HG02571 (cell line): Measurements from ENCODE around the gene PTGDS.
A peak's percentile ranks its signal among the peaks of the same experiment; 100 is the strongest.

Experiments
- ATAC-seq: cut with Tn5 transposase; IDR thresholded peaks from one replicate; pipeline ENCODE4 v1.9.1; 2021; ENCODE audit warnings: mild to moderate bottlenecking, moderate library complexity; ENCODE audit not compliant: unreplicated experiment

The PTGDS gene

GRCh38 chr9:136977223-136977622, at the start of gene PTGDS:
PTGDS (plus strand) TSS chr9:136977504; CDS start chr9:136977579, 75 bp downstream.
- ATAC-seq = no peak

- no peak for ATAC-seq
These were observed 48.7 kb upstream of the PTGDS start for GRCh38 chr9:136928591-136928990.

DNA sequence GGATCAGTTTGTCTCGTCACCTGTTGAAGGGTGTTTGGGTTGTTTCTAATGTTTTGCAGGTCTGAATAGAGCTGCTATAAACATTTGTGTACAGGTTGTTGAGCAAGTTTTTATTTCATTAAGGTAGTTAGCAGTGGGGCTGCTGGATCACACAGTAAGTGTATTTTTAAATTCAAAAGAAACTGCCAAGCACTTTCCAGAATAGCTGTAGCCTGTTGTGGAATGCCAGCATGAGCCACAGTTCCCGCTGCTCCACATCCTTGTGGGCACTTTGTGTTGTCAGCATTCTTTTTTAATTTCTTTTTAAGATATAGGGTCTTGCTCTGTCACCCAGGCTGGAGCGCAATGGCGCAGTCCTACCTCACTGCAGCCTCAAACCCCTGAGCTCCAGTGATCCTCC, 47.3 kb upstream of the PTGDS start:
- ATAC-seq = no peak

DNA sequence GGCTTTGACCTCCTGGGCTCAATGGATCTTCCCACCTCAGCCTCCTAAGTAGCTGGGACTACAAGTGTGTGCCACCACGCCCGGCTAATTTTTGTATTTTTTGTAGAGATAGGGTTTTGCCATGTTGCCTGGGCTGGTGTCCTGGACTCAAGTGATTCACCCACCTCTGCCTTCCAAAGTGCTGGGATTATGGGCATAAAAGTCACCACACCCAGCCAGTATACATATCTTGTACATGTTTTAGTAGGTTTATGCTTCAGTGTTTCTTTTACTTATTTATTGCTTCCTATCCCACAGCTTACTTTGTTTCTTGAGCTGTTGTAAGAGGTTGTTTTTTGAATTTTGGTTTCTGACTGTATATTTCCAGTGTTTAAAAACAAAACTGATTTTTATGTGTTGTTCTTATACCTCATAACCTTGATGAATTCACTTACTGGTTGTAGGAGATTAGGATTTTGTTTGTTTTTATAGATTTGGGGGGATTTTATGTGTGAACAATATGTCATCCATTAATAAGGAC, 45.6 kb upstream of the PTGDS start:
- ATAC-seq = no peak

- no peak for ATAC-seq
These were observed 43.0 kb upstream of the PTGDS start for GRCh38 chr9:136934277-136934676.

GRCh38 chr9:136935651-136936050, 41.7 kb upstream of the PTGDS start:
- ATAC-seq = no peak

DNA sequence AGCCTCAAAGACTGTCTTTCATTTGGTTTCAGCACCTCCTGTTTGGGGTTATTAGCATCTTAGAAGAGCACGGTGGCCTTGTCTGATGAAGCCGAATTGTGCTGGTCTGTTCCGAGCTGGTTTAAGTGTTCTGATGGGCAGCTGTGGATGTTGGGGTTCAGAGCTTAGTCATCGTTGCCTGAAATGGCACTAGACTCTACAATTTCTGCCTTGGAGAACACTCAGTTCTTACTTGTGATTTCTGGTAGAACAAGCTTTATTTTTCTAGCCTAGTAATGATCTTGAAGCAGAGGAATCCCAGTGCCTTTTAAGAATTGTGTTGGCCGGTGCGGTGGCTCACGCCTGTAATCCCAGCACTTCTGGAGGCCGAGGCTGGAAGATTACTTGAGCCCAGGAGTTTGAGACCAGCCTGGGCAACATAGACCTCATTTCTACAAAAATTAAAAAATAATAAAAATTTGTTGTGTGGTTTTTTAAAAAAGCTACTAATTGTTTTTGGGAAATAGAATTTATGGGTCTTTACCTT, 40.6 kb upstream of the PTGDS start:
- ATAC-seq = no peak

GRCh38 chr9:136937186-136938001, 39.9 kb upstream of the PTGDS start:
- no peak for ATAC-seq

GRCh38 chr9:136939431-136939995, 37.8 kb upstream of the PTGDS start:
- ATAC-seq = no peak

DNA sequence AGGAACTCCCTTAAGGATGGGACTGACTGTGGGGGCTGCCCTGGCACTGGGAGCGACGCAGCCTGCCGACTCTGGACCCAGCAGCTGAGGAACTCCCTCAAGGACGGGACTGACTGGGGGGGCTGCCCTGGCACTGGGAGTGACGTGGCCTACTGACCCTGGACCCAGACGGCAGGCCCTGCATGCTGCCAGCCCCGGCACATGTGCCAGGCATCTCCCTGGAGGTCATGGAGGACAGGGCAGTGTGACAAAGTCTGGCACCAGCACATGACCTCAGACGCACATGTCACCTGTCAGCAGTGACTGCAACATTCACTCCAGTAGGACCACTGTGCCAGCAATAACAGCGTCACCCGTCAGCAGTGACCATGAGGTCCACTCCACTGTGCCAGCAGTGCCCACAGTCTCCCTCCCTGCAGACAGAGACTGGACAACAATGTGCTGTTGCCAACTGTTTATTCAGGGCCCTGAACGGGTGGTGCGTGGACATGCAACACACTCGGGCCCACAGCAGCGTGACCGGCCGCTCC, 37.2 kb upstream of the PTGDS start:
- ATAC-seq = no peak

DNA sequence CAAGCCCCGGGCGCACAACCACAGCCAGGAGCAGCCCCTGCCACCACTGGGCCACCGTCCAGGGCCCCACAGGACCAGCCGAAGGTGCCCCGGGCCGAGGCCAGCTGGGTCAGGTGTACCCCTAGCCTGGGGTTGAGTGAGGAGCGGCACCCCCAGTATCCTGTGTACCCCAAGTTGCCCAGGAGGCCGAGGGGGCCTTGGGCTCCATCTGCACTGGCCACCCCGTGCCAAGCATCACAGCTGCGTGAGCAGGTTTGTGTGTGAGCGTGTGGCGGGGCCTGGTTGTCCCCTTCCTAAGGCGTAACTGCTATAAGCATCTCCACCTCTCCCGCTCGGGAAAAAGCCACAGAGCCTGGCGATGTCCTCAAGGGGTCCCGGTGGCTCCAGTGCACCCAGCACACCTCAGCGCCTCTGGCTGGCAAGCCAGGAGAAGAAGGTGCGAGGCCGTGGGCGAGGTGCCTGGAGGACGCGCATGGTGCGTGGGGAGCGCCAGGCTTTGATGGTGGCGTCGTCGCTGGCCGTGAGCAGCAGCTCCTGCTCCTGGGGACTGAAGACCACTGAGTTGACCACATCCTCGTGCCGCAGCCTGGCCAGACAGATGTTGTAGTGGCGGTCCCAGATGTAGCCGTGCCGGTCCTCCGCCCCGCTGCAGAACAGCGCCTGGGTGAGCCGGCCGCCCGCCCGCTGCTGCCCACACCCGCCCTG, 36.6 kb upstream of the PTGDS start:
- no peak for ATAC-seq

- no peak for ATAC-seq
These were observed 35.8 kb upstream of the PTGDS start for GRCh38 chr9:136941231-136942111.

DNA sequence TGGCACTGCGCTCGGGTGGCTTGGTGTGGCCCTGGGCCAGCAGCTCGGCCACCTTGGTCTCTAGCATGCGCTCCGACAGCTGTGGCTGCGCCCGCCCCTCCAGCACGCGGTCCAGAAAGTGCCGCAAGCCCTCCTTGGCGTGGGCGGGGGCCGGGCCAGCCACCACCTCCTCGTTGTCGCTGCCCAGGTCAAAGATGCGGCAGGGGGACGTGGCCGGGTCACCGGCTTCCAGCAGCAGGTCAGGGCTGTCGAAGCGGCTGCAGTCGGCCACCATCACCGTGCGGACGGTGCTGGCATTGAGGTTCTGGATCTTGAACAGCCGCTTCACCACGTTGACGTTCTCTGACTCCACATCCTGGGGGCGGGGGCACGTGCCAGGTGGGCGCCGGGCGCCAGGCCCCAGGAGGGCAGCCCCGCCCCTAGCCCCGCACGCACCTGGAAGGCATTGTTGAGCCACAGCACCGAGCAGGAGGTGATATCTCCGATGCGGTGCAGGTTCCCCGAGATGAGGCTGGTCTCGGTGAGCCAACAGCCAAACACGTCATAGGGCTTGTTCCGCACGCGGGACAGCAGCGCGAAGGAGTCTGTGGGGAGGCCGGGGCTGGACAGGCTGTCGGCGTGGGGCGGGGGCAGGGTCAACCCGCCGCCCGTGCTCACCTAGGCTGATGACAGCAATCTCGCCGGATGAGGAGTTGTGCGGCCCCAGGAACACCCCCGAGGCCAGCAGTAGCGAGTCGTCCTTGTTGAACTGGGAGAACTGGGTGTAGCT, 35.0 kb upstream of the PTGDS start:
- ATAC-seq = no peak

GRCh38 chr9:136942881-136943230, 34.4 kb upstream of the PTGDS start:
- ATAC-seq = no peak

DNA sequence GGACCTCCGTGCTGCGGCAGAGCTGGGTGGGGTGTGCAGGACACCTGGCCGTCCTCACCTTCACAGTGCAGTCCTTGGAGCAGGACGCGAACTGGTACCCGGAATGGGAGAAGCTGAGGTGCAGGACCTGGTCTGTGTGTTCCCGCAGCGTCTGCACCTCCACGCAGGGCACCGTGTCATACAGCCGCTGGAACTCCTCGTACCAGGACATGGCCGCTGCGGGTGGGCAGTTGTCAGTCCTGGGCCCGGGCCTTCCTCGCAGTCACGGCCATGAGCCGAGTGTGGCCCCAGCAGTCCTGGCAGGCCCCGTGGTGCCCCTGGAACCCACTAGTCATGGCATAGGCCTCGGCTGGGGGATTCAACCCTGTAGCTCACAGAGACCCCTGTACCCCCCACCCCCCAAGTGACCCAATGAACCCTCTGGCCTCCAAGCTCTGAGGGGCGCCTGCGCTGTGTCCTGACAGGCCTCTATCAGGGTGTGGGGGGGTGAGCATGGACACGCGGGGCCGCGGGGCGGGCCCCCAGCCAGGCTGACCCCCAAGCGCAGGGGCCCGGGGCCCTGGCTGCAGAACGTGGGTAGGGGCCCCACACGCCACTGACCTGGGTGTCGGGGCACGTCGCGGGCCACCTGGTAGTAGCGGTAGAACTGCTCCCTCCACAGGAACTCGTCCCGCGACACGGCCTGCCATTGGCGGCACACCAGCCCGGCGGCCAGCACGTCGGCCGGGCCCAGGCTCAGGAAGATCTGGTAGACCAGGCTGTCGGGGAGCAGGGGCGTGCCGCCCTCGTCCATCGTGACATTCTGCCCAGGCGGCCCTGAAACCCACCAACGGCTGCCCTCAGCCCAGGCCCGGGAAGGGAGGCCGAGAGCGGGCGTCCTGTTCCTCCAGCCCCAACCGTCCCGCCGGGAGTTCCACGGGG, 33.8 kb upstream of the PTGDS start:
- peak; percentile 7 for ATAC-seq

DNA sequence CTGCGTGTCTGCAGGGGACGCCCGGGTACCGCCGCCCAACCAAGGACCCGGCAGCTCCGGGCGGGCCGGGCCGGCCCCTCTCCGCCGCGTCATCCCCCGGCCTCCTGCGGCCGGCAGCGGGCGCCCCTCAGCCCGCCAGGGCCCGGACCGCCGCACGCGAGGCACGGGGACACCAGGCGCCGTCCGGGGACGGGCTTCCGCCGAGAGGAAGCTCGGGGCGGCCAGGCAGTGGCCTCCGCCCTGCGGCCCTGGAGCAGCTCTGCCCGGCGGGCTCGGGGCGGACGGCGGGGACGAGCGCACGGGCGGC, 33.1 kb upstream of the PTGDS start:
- no peak for ATAC-seq

- ATAC-seq = peak; percentile 69
These were observed 32.6 kb upstream of the PTGDS start, which contains the start of the genes C8G and FBXW5 for GRCh38 chr9:136944519-136945332. C8G (plus strand) TSS chr9:136945243; CDS start chr9:136945321, 78 bp downstream. FBXW5 (minus strand) TSS chr9:136944738; CDS start chr9:136944083, 655 bp downstream.
